Body of pancreas (tissue), 4 donors: Measurements from ENCODE around the gene CDK5RAP3. TPM values are rescaled to one million over a fixed set of nuclear protein-coding genes. Genes with fewer than 3 reads are reported as not detected.

ENCODE experiments used
- ATAC-seq: fragments of 150-250 bp; one replicate; pipeline ENCODE4 v1.9.1; 2016
- DNase-seq, 4 donors: peaks; one replicate each; pipeline ENCODE4 v3.0.0-alpha.2; 2019
- H3K27ac ChIP-seq, 4 donors: fragments of 200-600 bp; sonication (generic); 1 replicate in 3 of 4; 2 replicates in 1 of 4; pipeline versions ENCODE4 v1.5.1 to v1.6.1; 2016 to 2019; ENCODE audit warnings: mild to moderate bottlenecking in 1 of 4, mixed read lengths in 1 of 4, moderate library complexity in 1 of 4
- H3K27me3 ChIP-seq, 2 donors: fragments of 200-600 bp; sonication (generic); one replicate each; pipeline ENCODE4 v1.6.0; 2016; ENCODE audit warnings: mild to moderate bottlenecking in 1 of 2
- H3K36me3 ChIP-seq, 2 donors: fragments of 200-600 bp; sonication (generic); replicated peaks in 1 of 2; 2 replicates each; pipeline ENCODE4 v1.5.1; 2016; ENCODE audit warnings: low read depth in 2 of 2; ENCODE audit not compliant: insufficient read depth in 1 of 2
- H3K4me1 ChIP-seq: fragments of 200-600 bp; sonication (generic); one replicate; pipeline ENCODE4 v1.6.0; 2016
- H3K4me3 ChIP-seq, 2 donors: fragments of 200-600 bp; sonication (generic); 1 replicate in 1 of 2; 2 replicates in 1 of 2; pipeline ENCODE4 v1.5.1; 2016 to 2019
- H3K9me3 ChIP-seq, 3 donors: fragments of 200-600 bp; sonication (generic); 1 replicate in 2 of 3; 2 replicates in 1 of 3; pipeline ENCODE4 v1.5.1; 2016
- POLR2A ChIP-seq, 3 donors: fragments of 450-650 bp; IDR thresholded peaks; one replicate each; pipeline ENCODE4 v1.6.1; 2016; ENCODE audit warnings: antibody characterized with exemption in 3 of 3, mild to moderate bottlenecking in 2 of 3
- WGBS, 2 donors: methylation state at CpG; one replicate each; pipeline ENCODE4 v1.1.5; 2017; 5-methylcytosine and 5-hydroxymethylcytosine counted together
- intact Hi-C: fragments of 100-400 bp; cut with DNase I; formaldehyde crosslinking; loops from one replicate; pipeline ENCODE4 v1.15.1; 2023
- total RNA-seq, 2 donors: library from RNA; depleted of rRNA; stranded (reverse); fragments of >200 nt; gene quantifications; one replicate each; pipeline ENCODE4 v1.1.0, GENCODE V29; 2016
- TF ChIP-seq, protein P1 (sequence below), 7 experiments: fragments of 450-650 bp in 4 of 7; fragments of 200-600 bp in 3 of 7; sonication (generic) in 3 of 7; IDR thresholded peaks; one replicate each; pipeline ENCODE4 v1.5.1; 2016 to 2019; ENCODE audit warnings: antibody characterized with exemption in 7 of 7

The CDK5RAP3 gene
- total RNA-seq, 2 donors from 2014 or later, result 209 to 588 TPM

DNA sequence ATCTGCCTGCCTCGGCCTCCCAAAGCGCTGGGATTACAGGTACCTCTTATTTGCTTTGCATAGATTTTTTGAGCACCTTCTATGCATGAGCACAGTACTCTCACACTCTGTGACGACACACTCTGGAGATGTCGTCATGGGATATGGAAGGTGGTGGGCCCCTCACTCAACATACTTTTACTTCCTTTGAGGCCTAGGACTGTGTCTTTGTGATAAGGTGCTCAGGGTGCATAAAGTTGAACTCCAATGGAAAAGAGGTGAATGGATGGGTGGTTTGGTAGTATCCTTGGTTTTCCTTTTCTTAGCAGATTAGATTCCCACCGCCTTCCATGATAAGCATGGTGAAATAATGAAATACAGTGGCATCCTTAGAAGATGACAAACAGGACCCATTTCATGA lies 6.1 kb upstream of the CDK5RAP3 start:
- intact Hi-C loops, result no loop called here

DNA sequence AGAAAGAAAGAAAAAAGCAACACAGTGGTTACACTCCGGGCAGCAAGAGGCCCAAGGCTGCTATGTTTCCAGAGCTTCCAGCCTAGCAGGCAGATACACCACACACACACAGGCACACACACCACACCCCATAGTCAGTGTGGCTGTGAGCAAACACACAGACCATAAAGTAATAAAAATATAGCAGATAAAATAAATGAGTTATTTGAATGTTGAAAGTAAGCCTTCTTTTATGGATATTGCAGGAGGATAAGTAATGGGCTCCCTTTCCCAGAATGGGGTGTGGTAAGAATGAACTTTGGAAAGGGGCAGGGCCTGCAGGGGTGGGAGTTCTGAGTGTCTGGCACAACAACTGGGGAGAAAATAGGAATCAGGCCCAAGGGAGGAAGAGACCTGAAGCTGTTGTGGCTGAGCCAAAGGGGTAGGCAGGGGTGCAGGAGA lies 4.8 kb upstream of the CDK5RAP3 start:
- peak in 3 of 4 donors; percentile 47 to 61 (median 57) for DNase-seq
- Histone ChIP-seq H3K36me3 (no peaks in the 10 kb centered on the region), H3K27ac (peak overlapping the region in 3 of 4 donors; percentile 89 to 95 (median 93)), H3K9me3 (no peaks in the 10 kb centered on the region), H3K4me1 (peaks cover 58% of the 10 kb centered on the region), H3K4me3 (no peak overlapping the region), H3K27me3 (no peaks in the 10 kb centered on the region)
- 13 to 38% methylated on average over 1 of the region's 1 CpG for WGBS, 2 donors
- intact Hi-C loops, result no loop called here
- no peak for ATAC-seq
- TF ChIP-seq, protein P1, sequence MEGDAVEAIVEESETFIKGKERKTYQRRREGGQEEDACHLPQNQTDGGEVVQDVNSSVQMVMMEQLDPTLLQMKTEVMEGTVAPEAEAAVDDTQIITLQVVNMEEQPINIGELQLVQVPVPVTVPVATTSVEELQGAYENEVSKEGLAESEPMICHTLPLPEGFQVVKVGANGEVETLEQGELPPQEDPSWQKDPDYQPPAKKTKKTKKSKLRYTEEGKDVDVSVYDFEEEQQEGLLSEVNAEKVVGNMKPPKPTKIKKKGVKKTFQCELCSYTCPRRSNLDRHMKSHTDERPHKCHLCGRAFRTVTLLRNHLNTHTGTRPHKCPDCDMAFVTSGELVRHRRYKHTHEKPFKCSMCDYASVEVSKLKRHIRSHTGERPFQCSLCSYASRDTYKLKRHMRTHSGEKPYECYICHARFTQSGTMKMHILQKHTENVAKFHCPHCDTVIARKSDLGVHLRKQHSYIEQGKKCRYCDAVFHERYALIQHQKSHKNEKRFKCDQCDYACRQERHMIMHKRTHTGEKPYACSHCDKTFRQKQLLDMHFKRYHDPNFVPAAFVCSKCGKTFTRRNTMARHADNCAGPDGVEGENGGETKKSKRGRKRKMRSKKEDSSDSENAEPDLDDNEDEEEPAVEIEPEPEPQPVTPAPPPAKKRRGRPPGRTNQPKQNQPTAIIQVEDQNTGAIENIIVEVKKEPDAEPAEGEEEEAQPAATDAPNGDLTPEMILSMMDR (IDR thresholded peaks at IDR 0.05), result no peak
- TF ChIP-seq POLR2A (IDR thresholded peaks at IDR 0.05), result peak in 1 of 3 donors; percentile 15

More for the DNA sequence above, 6.1 kb upstream of the CDK5RAP3 start:
- H3K9me3 ChIP-seq, result no peaks in the 10 kb centered on the region
- peak overlapping the region in 1 of 4 donors; percentile 93 for H3K27ac ChIP-seq
- H3K4me3 ChIP-seq, result no peak overlapping the region
- no peak for TF ChIP-seq POLR2A (IDR thresholded peaks at IDR 0.05)
- TF ChIP-seq, protein P1 (IDR thresholded peaks at IDR 0.05), result no peak
- peaks cover 64% of the 10 kb centered on the region for H3K4me1 ChIP-seq
- DNase-seq (no peak), ATAC-seq (no peak)
- no peaks in the 10 kb centered on the region for H3K27me3 ChIP-seq
- no peaks in the 10 kb centered on the region for H3K36me3 ChIP-seq
- WGBS, 2 donors, result 94 to 97% methylated on average over 5 of the region's 5 CpGs

DNA sequence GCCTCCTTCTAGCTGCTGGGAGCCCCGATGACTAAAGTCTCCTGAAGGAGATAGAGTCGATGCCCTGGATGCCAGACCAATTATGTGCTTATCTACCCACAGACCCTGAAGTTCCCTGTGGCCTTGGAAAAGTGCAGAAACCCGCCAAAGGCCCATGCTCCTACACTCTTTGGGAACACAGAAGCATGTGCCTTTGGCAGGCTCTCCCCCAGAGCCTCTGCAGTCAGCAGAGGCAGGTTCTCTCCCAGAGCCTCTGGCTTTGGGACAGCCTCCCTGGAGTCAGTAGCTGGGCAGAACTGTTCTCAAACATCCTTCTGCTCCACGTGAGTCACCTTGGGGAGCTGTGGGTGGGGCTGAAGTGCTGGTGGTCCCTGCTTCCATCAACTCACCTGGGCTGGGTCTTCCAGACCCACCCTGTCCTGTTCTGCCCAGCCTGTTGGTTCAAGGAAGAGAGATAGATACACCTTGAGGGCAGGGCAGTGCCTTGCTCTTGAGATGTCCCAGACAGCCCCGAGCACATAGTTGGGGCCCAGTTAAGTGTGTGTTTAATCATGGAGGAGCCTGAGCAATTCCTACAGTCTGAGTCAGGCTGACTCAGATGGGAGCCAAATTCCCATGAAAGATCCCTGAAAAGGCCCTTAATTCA lies 3.2 kb upstream of the CDK5RAP3 start:
- TF ChIP-seq POLR2A (IDR thresholded peaks at IDR 0.05), result peak in 2 of 3 donors; percentile 57 to 64
- TF ChIP-seq, protein P1 (IDR thresholded peaks at IDR 0.05), result no peak
- H3K36me3 ChIP-seq, result no peaks in the 10 kb centered on the region
- 3 to 19% methylated on average over 4 to 5 of the region's 5 CpGs for WGBS, 2 donors
- H3K27ac ChIP-seq, result peak overlapping the region; percentile 89 to 95 (median 92)
- peaks cover 64% of the 10 kb centered on the region for H3K4me1 ChIP-seq
- no peaks in the 10 kb centered on the region for H3K27me3 ChIP-seq
- no peak overlapping the region for H3K4me3 ChIP-seq
- H3K9me3 ChIP-seq, result no peaks in the 10 kb centered on the region
- ATAC-seq, result peak; percentile 39
- intact Hi-C loops, result no loop called here
- DNase-seq, result peak; percentile 79 to 90 (median 86)

DNA sequence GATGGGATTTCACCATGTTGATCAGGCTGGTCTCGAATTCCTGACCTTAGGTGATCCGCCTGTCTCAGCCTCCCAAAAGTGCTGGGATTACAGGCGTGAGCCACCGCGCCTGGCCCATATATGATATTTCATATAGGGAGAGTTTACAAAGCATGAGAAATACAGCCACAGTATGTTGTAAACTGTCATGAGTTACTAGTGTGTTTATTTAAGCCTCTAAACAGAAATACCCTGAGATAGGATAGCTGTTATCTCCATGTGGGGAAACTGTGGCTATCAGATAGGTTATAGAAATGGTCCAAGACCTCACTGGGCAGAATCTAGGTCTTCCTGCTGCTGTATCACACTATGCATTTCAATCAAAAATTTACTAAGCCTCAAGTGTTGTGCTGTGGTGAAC lies 2.1 kb upstream of the CDK5RAP3 start:
- H3K9me3 ChIP-seq, result no peaks in the 10 kb centered on the region
- ATAC-seq (no peak), DNase-seq (no peak)
- TF ChIP-seq, protein P1 (IDR thresholded peaks at IDR 0.05), result no peak
- TF ChIP-seq POLR2A (IDR thresholded peaks at IDR 0.05), result no peak
- intact Hi-C loops, result no loop called here
- WGBS, 2 donors, result 89% methylated on average over 5 of the region's 5 CpGs
- peak overlapping the region; percentile 23 to 95 (median 91) for H3K27ac ChIP-seq
- peaks cover 66% of the 10 kb centered on the region for H3K4me1 ChIP-seq
- no peaks in the 10 kb centered on the region for H3K27me3 ChIP-seq
- H3K4me3 ChIP-seq, result no peak overlapping the region
- no peaks in the 10 kb centered on the region for H3K36me3 ChIP-seq
